ENCODE results near the gene RBM7.

Gene RBM7

DNA sequence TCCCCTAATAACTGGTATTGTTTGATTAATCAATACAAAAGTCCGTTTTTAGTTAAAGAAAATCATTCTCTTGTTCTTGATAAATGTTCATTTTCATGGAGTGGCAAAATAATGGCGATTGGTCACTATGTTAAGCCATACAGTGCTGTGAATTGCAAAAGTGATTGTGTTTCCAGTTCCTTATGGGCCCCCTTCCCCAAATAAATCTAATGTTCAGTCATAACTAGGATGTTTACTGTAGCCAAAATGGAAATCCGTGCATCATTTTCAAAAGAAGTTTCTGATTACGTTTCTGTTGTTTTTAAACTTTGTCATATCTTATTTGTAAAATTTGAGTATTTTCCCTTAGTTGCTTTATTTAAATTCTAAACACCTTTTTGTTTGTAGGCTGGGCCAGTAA, 845 bp downstream of the RBM7 start:
- H3K14ac ChIP-seq (ENCODE audit: low read length in 2 of 2): no peak overlapping the region
- no peak overlapping the region for H2BK12ac ChIP-seq (ENCODE audit: low read length in 2 of 2)
- H3K9me3 ChIP-seq (ENCODE audit: control insufficient read depth, low read length): no peaks in the 10 kb centered on the region
- H2AFZ ChIP-seq (ENCODE audit: low read depth, low read length): no peak overlapping the region
- no peak overlapping the region for H3K4ac ChIP-seq (ENCODE audit: low read depth in 1 of 2, low read length in 2 of 2)
- peak overlapping the region; percentile 96 for H3K9ac ChIP-seq (ENCODE audit: low read length)
- H3K4me1 ChIP-seq (ENCODE audit: control insufficient read depth, insufficient read depth, low read depth, low read length): no peaks in the 10 kb centered on the region
- peaks cover 0 to 36% of the 10 kb centered on the region in 2 experiments for H3K36me3 ChIP-seq (ENCODE audit: control insufficient read depth in 1 of 2, insufficient read depth in 2 of 2, low read depth in 1 of 2, low read length in 2 of 2)
- no peak overlapping the region for H2BK120ac ChIP-seq (ENCODE audit: low read depth, low read length)
- no peak for DNase-seq
- no peak overlapping the region for H4K8ac ChIP-seq (ENCODE audit: low read length)
- no peak overlapping the region for H2AK5ac ChIP-seq (ENCODE audit: low read length, severe bottlenecking)
- H2BK15ac ChIP-seq (ENCODE audit: low read depth, poor library complexity, severe bottlenecking): no peak overlapping the region
- H3K18ac ChIP-seq (ENCODE audit: low read depth in 1 of 2, low read length in 2 of 2): no peak overlapping the region
- no peak overlapping the region for H3K4me2 ChIP-seq (ENCODE audit: low read length, poor library complexity, severe bottlenecking)
- no peaks in the 10 kb centered on the region for H3K27me3 ChIP-seq (ENCODE audit: control insufficient read depth in 1 of 2, insufficient read depth in 1 of 2, low read length in 2 of 2)
- peak overlapping the region in 1 of 2 experiments; percentile 90 for H3K4me3 ChIP-seq (ENCODE audit: insufficient read depth in 1 of 2, low read depth in 1 of 2, low read length in 2 of 2)
- H3K23ac ChIP-seq (ENCODE audit: low read length in 2 of 2): no peak overlapping the region
- peaks cover 3% of the 10 kb centered on the region for H3K79me1 ChIP-seq (replicated peaks; ENCODE audit: low read length, poor library complexity, severe bottlenecking)
- H3K27ac ChIP-seq (ENCODE audit: low read length, poor library complexity, severe bottlenecking): no peak overlapping the region
- no peak overlapping the region for H4K91ac ChIP-seq (ENCODE audit: low read length)
- H2BK5ac ChIP-seq (ENCODE audit: low read depth, low read length, poor library complexity, severe bottlenecking): no peak overlapping the region
- WGBS: 0% methylated on average over 1 of the region's 4 CpGs

GRCh38 chr11:114412946-114413345, 12.5 kb downstream of the RBM7 start:
- Histone ChIP-seq H3K4me2 (ENCODE audit: low read length, poor library complexity, severe bottlenecking) (no peak overlapping the region), H3K18ac (ENCODE audit: low read depth in 1 of 2, low read length in 2 of 2) (no peak overlapping the region), H2AK5ac (ENCODE audit: low read length, severe bottlenecking) (no peak overlapping the region), H3K27ac (ENCODE audit: low read length, poor library complexity, severe bottlenecking) (no peak overlapping the region), H3K79me1 (replicated peaks; ENCODE audit: low read length, poor library complexity, severe bottlenecking) (peaks cover 9% of the 10 kb centered on the region), H3K14ac (ENCODE audit: low read length in 2 of 2) (no peak overlapping the region), H3K9me3 (ENCODE audit: control insufficient read depth, low read length) (no peaks in the 10 kb centered on the region), H2BK15ac (ENCODE audit: low read depth, poor library complexity, severe bottlenecking) (no peak overlapping the region), H2BK120ac (ENCODE audit: low read depth, low read length) (no peak overlapping the region), H4K8ac (ENCODE audit: low read length) (no peak overlapping the region), H4K91ac (ENCODE audit: low read length) (no peak overlapping the region), H2AFZ (ENCODE audit: low read depth, low read length) (no peak overlapping the region), H3K9ac (ENCODE audit: low read length) (no peak overlapping the region), H2BK5ac (ENCODE audit: low read depth, low read length, poor library complexity, severe bottlenecking) (no peak overlapping the region), H3K4me1 (ENCODE audit: control insufficient read depth, insufficient read depth, low read depth, low read length) (peaks cover 2% of the 10 kb centered on the region), H3K27me3 (ENCODE audit: control insufficient read depth in 1 of 2, insufficient read depth in 1 of 2, low read length in 2 of 2) (no peaks in the 10 kb centered on the region), H3K23ac (ENCODE audit: low read length in 2 of 2) (no peak overlapping the region), H3K4ac (ENCODE audit: low read depth in 1 of 2, low read length in 2 of 2) (no peak overlapping the region), H3K36me3 (ENCODE audit: control insufficient read depth in 1 of 2, insufficient read depth in 2 of 2, low read depth in 1 of 2, low read length in 2 of 2) (peaks cover 24 to 41% of the 10 kb centered on the region in 2 experiments), H3K4me3 (ENCODE audit: insufficient read depth in 1 of 2, low read depth in 1 of 2, low read length in 2 of 2) (no peak overlapping the region), H2BK12ac (ENCODE audit: low read length in 2 of 2) (no peak overlapping the region)
- no peak for DNase-seq
- WGBS: 89% methylated on average over 3 of the region's 4 CpGs

- DNase-seq: no peak
- H3K4me2 ChIP-seq (ENCODE audit: low read length, poor library complexity, severe bottlenecking): no peak overlapping the region
- H3K27ac ChIP-seq (ENCODE audit: low read length, poor library complexity, severe bottlenecking): no peak overlapping the region
- peaks cover 2% of the 10 kb centered on the region for H3K4me1 ChIP-seq (ENCODE audit: control insufficient read depth, insufficient read depth, low read depth, low read length)
- no peak overlapping the region for H4K8ac ChIP-seq (ENCODE audit: low read length)
- H3K79me1 ChIP-seq (replicated peaks; ENCODE audit: low read length, poor library complexity, severe bottlenecking): peaks cover 9% of the 10 kb centered on the region
- peak overlapping the region in 1 of 2 experiments; percentile 32 for H3K14ac ChIP-seq (ENCODE audit: low read length in 2 of 2)
- H3K9me3 ChIP-seq (ENCODE audit: control insufficient read depth, low read length): no peaks in the 10 kb centered on the region
- no peaks in the 10 kb centered on the region for H3K27me3 ChIP-seq (ENCODE audit: control insufficient read depth in 1 of 2, insufficient read depth in 1 of 2, low read length in 2 of 2)
- H2BK5ac ChIP-seq (ENCODE audit: low read depth, low read length, poor library complexity, severe bottlenecking): no peak overlapping the region
- no peak overlapping the region for H2AFZ ChIP-seq (ENCODE audit: low read depth, low read length)
- H3K18ac ChIP-seq (ENCODE audit: low read depth in 1 of 2, low read length in 2 of 2): peak overlapping the region in 1 of 2 experiments; percentile 12
- no peak overlapping the region for H3K9ac ChIP-seq (ENCODE audit: low read length)
- no peak overlapping the region for H2BK12ac ChIP-seq (ENCODE audit: low read length in 2 of 2)
- 98% methylated on average over 10 of the region's 10 CpGs for WGBS
- no peak overlapping the region for H3K4me3 ChIP-seq (ENCODE audit: insufficient read depth in 1 of 2, low read depth in 1 of 2, low read length in 2 of 2)
- H3K23ac ChIP-seq (ENCODE audit: low read length in 2 of 2): no peak overlapping the region
- H2BK120ac ChIP-seq (ENCODE audit: low read depth, low read length): no peak overlapping the region
- no peak overlapping the region for H4K91ac ChIP-seq (ENCODE audit: low read length)
- H3K4ac ChIP-seq (ENCODE audit: low read depth in 1 of 2, low read length in 2 of 2): peak overlapping the region in 1 of 2 experiments; percentile 39
- peak overlapping the region; percentile 38 for H2AK5ac ChIP-seq (ENCODE audit: low read length, severe bottlenecking)
- no peak overlapping the region for H2BK15ac ChIP-seq (ENCODE audit: low read depth, poor library complexity, severe bottlenecking)
- peaks cover 24 to 32% of the 10 kb centered on the region in 2 experiments for H3K36me3 ChIP-seq (ENCODE audit: control insufficient read depth in 1 of 2, insufficient read depth in 2 of 2, low read depth in 1 of 2, low read length in 2 of 2)
Measured at GRCh38 chr11:114413958-114414357, 13.5 kb downstream of the RBM7 start.

GRCh38 chr11:114416441-114416961, 16.0 kb downstream of the RBM7 start:
- Histone ChIP-seq H4K8ac (ENCODE audit: low read length) (no peak overlapping the region), H2BK5ac (ENCODE audit: low read depth, low read length, poor library complexity, severe bottlenecking) (no peak overlapping the region), H3K14ac (ENCODE audit: low read length in 2 of 2) (no peak overlapping the region), H2AFZ (ENCODE audit: low read depth, low read length) (no peak overlapping the region), H3K27ac (ENCODE audit: low read length, poor library complexity, severe bottlenecking) (no peak overlapping the region), H3K9me3 (ENCODE audit: control insufficient read depth, low read length) (no peaks in the 10 kb centered on the region), H2BK12ac (ENCODE audit: low read length in 2 of 2) (no peak overlapping the region), H3K4me2 (ENCODE audit: low read length, poor library complexity, severe bottlenecking) (no peak overlapping the region), H3K4ac (ENCODE audit: low read depth in 1 of 2, low read length in 2 of 2) (no peak overlapping the region), H3K4me1 (ENCODE audit: control insufficient read depth, insufficient read depth, low read depth, low read length) (peaks cover 2% of the 10 kb centered on the region), H4K91ac (ENCODE audit: low read length) (no peak overlapping the region), H3K23ac (ENCODE audit: low read length in 2 of 2) (peak overlapping the region in 1 of 2 experiments; percentile 50), H3K4me3 (ENCODE audit: insufficient read depth in 1 of 2, low read depth in 1 of 2, low read length in 2 of 2) (no peak overlapping the region), H3K27me3 (ENCODE audit: control insufficient read depth in 1 of 2, insufficient read depth in 1 of 2, low read length in 2 of 2) (no peaks in the 10 kb centered on the region), H3K18ac (ENCODE audit: low read depth in 1 of 2, low read length in 2 of 2) (no peak overlapping the region), H3K36me3 (ENCODE audit: control insufficient read depth in 1 of 2, insufficient read depth in 2 of 2, low read depth in 1 of 2, low read length in 2 of 2) (peaks cover 17 to 19% of the 10 kb centered on the region in 2 experiments), H2BK15ac (ENCODE audit: low read depth, poor library complexity, severe bottlenecking) (no peak overlapping the region), H2AK5ac (ENCODE audit: low read length, severe bottlenecking) (no peak overlapping the region), H2BK120ac (ENCODE audit: low read depth, low read length) (no peak overlapping the region), H3K9ac (ENCODE audit: low read length) (no peak overlapping the region), H3K79me1 (replicated peaks; ENCODE audit: low read length, poor library complexity, severe bottlenecking) (peaks cover 8% of the 10 kb centered on the region)
- peak; percentile 59 for DNase-seq

All from mesenchymal stem cell (in vitro differentiated cells and primary cell).